Suprapubic skin (tissue), 4 donors: ENCODE results near the gene ZCCHC2.

Source experiments
- CTCF ChIP-seq, 2 donors: fragments of 200-600 bp in 1 of 2; fragments of 450-650 bp in 1 of 2; sonication (generic) in 1 of 2; IDR thresholded peaks; one replicate each; pipeline ENCODE4 v1.5.1; 2016 to 2019; ENCODE audit warnings: antibody characterized with exemption in 2 of 2, mild to moderate bottlenecking in 1 of 2, moderate library complexity in 1 of 2
- EP300 ChIP-seq: sonication (generic); formaldehyde crosslinking; IDR thresholded peaks from one replicate; pipeline ENCODE4 v1.6.1; 2017; ENCODE audit warnings: antibody characterized with exemption
- POLR2A ChIP-seq, 2 donors: fragments of 450-650 bp; IDR thresholded peaks; one replicate each; pipeline ENCODE4 v1.6.1; 2017; ENCODE audit warnings: antibody characterized with exemption in 2 of 2, mild to moderate bottlenecking in 2 of 2, moderate library complexity in 2 of 2
- POLR2AphosphoS5 ChIP-seq, 3 donors: sonication (generic); formaldehyde crosslinking; IDR thresholded peaks; one replicate each; pipeline ENCODE4 v1.6.1; 2017; ENCODE audit warnings: antibody characterized with exemption in 3 of 3

- no peak for TF ChIP-seq CTCF (IDR thresholded peaks at IDR 0.05)
- no peak for TF ChIP-seq POLR2A (IDR thresholded peaks at IDR 0.05)
- no peak for TF ChIP-seq EP300
- no peak for TF ChIP-seq POLR2AphosphoS5 (IDR thresholded peaks at IDR 0.05)
Measured at GRCh38 chr18:62500174-62500573, 22.7 kb upstream of the ZCCHC2 start.
